GM23338 (cell line): ENCODE results near the gene ZYG11B. TPM values are rescaled to one million over a fixed set of nuclear protein-coding genes. Genes with fewer than 3 reads are reported as not detected.

Experiments
- ATAC-seq: fragments of 200-7000 bp; cut with Tn5 transposase; 3 replicates; pipeline ENCODE4 v1.9.1; 2020
- DNase-seq: peaks from one replicate; pipeline ENCODE4 v3.0.0-alpha.2; 2015; ENCODE audit warnings: low spot score
- H2AFZ ChIP-seq: fragments of 200-600 bp; sonication (generic); 2 replicates; pipeline ENCODE4 v1.8.0; 2016; ENCODE audit warnings: antibody characterized with exemption, mild to moderate bottlenecking, moderate library complexity
- H3F3A ChIP-seq: fragments of 200-600 bp; sonication (generic); replicated peaks from 2 replicates; pipeline ENCODE4 v1.8.0; 2017; ENCODE audit warnings: antibody characterized with exemption, mixed run types, low read depth
- H3K27ac ChIP-seq: fragments of 200-600 bp; sonication (generic); 2 replicates; pipeline ENCODE4 v1.6.1; 2016; ENCODE audit warnings: low read depth
- H3K27me3 ChIP-seq: fragments of 200-600 bp; sonication (generic); 2 replicates; pipeline ENCODE4 v1.8.0; 2016; ENCODE audit warnings: mild to moderate bottlenecking, mixed run types, moderate library complexity; ENCODE audit not compliant: insufficient read depth
- H3K36me3 ChIP-seq: fragments of 200-600 bp; sonication (generic); 2 replicates; pipeline ENCODE4 v1.8.0; 2016; ENCODE audit warnings: mild to moderate bottlenecking; ENCODE audit not compliant: insufficient read depth
- H3K4me1 ChIP-seq: fragments of 200-600 bp; sonication (generic); 2 replicates; pipeline ENCODE4 v1.8.0; 2016; ENCODE audit warnings: mild to moderate bottlenecking, moderate library complexity; ENCODE audit not compliant: insufficient read depth
- H3K4me2 ChIP-seq: fragments of 200-600 bp; sonication (generic); 2 replicates; pipeline ENCODE4 v1.7.1; 2017; ENCODE audit warnings: mixed run types
- H3K4me3 ChIP-seq: fragments of 200-600 bp; sonication (generic); 2 replicates; pipeline ENCODE4 v1.6.1; 2016; ENCODE audit warnings: mixed run types
- H3K79me2 ChIP-seq: fragments of 200-600 bp; sonication (generic); replicated peaks from 2 replicates; pipeline ENCODE4 v1.8.0; 2017; ENCODE audit warnings: mild to moderate bottlenecking; ENCODE audit not compliant: insufficient read depth
- H3K9me2 ChIP-seq: fragments of 200-600 bp; sonication (generic); 2 replicates; pipeline ENCODE4 v1.8.0; 2017; ENCODE audit not compliant: insufficient read depth
- H4K20me1 ChIP-seq: fragments of 200-600 bp; sonication (generic); replicated peaks from 2 replicates; pipeline ENCODE4 v1.8.0; 2017; ENCODE audit warnings: mild to moderate bottlenecking; ENCODE audit not compliant: insufficient read depth
- H3K27ac Mint-ChIP-seq: 2 replicates; pipeline ENCODE4 v1.8.0; 2020; ENCODE audit warnings: inconsistent platforms, mild to moderate bottlenecking, moderate library complexity, mixed read lengths
- H3K27me3 Mint-ChIP-seq: 3 replicates; pipeline ENCODE4 v1.8.0; 2022; ENCODE audit warnings: low read depth, mild to moderate bottlenecking, moderate library complexity, mixed read lengths, inconsistent platforms; ENCODE audit not compliant: insufficient read depth, poor library complexity
- H3K36me3 Mint-ChIP-seq: 3 replicates; pipeline ENCODE4 v1.8.0; 2021; ENCODE audit warnings: low read depth, mild to moderate bottlenecking, inconsistent platforms, moderate library complexity, mixed read lengths
- H3K4me1 Mint-ChIP-seq: 3 replicates; pipeline ENCODE4 v1.8.0; 2020; ENCODE audit warnings: mild to moderate bottlenecking, inconsistent platforms, mixed read lengths
- H3K4me3 Mint-ChIP-seq: 3 replicates; pipeline ENCODE4 v1.8.0; 2021; ENCODE audit warnings: moderate library complexity, mild to moderate bottlenecking, inconsistent platforms, mixed read lengths
- H3K9me3 Mint-ChIP-seq: 3 replicates; pipeline ENCODE4 v1.8.0; 2020; ENCODE audit warnings: moderate library complexity, mild to moderate bottlenecking, inconsistent platforms, mixed read lengths
- EZH2 ChIP-seq: fragments of 200-600 bp; sonication (generic); IDR thresholded peaks from one replicate; pipeline ENCODE4 v1.8.0; 2017; ENCODE audit warnings: antibody characterized with exemption, mild to moderate bottlenecking, low read depth; ENCODE audit not compliant: unreplicated experiment
- JUNB ChIP-seq: IDR thresholded peaks from one replicate; pipeline ENCODE4 v1.6.1; 2016; ENCODE audit warnings: antibody characterized with exemption; ENCODE audit not compliant: unreplicated experiment
- POLR2AphosphoS5 ChIP-seq: IDR thresholded peaks from 2 replicates; pipeline ENCODE4 v1.6.1; 2016; ENCODE audit warnings: antibody characterized with exemption, low read depth
- ZNF114 ChIP-seq: fragments of 250-450 bp; sonication (Bioruptor Pico); IDR thresholded peaks from 2 replicates; pipeline ENCODE4 v1.5.0; 2020; ENCODE audit warnings: mild to moderate bottlenecking, moderate library complexity
- ZNF331 ChIP-seq: fragments of 250-450 bp; sonication (Bioruptor Pico); IDR thresholded peaks from 2 replicates; pipeline ENCODE4 v1.5.0; 2020; ENCODE audit warnings: low read depth, mild to moderate bottlenecking, moderate library complexity
- polyA plus RNA-seq: library from polyadenylated mRNA; unstranded; fragments of >200 nt; fragmentation: Nextera tagmentation; extraction: Ambion mirVana; gene quantifications from 2 replicates; pipeline ENCODE4 v1.2.1, GENCODE V29; 2016
- total RNA-seq: library from RNA; depleted of rRNA; stranded (reverse); fragments of >200 nt; shearing (Covaris generic); gene quantifications from 2 replicates; pipeline ENCODE4 v1.2.3, GENCODE V29; 2014
- TF ChIP-seq, protein P1 (sequence below): IDR thresholded peaks from 2 replicates; pipeline ENCODE4 v1.6.1; 2016; ENCODE audit warnings: antibody characterized with exemption
- TF ChIP-seq, protein P2 (sequence below): IDR thresholded peaks from one replicate; pipeline ENCODE4 v1.6.1; 2018; ENCODE audit warnings: antibody characterized with exemption; ENCODE audit not compliant: unreplicated experiment
- TF ChIP-seq, protein P3 (sequence below): fragments of 250-450 bp; sonication (Bioruptor Pico); IDR thresholded peaks from 2 replicates; pipeline ENCODE4 v1.5.0; 2020; ENCODE audit warnings: mild to moderate bottlenecking, moderate library complexity

ZYG11B gene
- total and polyA plus RNA-seq, 2 experiments from 2014 or later = 7.8 to 42.3 TPM

DNA sequence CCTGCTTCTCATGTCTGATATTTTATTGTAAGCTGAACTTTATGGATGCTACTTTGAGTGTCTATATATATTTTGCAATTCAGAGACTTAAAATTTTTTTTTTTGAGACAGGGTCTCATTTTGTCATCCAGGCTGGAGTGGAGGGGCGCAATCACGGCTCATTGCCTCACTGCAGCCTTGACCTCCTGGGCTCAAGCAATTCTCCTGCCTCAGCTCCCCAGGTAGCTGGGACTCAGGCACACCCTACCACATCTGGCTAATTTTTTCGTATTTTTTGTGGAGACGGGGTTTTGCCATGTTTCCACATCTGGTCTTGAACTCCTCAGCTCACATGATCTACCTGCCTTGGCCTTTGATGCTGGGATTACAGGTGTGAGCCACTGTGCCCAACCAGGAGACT is 124.7 kb downstream of the ZYG11B start (continued):
- no peak for TF ChIP-seq POLR2AphosphoS5
- TF ChIP-seq, protein P1, sequence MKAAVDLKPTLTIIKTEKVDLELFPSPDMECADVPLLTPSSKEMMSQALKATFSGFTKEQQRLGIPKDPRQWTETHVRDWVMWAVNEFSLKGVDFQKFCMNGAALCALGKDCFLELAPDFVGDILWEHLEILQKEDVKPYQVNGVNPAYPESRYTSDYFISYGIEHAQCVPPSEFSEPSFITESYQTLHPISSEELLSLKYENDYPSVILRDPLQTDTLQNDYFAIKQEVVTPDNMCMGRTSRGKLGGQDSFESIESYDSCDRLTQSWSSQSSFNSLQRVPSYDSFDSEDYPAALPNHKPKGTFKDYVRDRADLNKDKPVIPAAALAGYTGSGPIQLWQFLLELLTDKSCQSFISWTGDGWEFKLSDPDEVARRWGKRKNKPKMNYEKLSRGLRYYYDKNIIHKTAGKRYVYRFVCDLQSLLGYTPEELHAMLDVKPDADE = no peak

DNA sequence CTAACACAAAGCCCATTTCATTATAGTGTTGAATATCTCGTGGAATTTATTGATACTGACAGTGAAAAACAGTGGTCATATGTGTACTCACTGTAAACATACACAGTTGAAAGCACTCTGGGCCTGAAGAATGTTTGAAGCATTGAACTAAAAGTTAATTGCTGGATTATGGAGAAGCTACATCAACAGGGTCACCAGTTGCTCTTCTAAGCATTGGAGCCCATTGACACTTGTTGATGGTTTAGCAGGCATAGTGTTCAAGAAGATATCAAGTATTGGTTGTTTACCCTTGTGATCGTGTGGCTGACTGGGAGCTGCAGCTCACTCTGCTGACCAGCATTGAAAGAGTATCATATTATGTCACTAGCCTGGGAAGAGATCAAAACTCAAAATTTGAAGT is 126.6 kb downstream of the ZYG11B start:
- Histone ChIP-seq H3F3A (no peaks in the 10 kb centered on the region; the same call in 1 of the 2 replicates), H3K27ac (no peak overlapping the region), H3K36me3 (no peaks in the 10 kb centered on the region), H3K4me1 (no peaks in the 10 kb centered on the region), H2AFZ (no peak overlapping the region), H3K4me3 (no peak overlapping the region), H3K4me2 (no peak overlapping the region), H3K27me3 (no peaks in the 10 kb centered on the region), H3K79me2 (no peaks in the 10 kb centered on the region), H3K9me2 (no peaks in the 10 kb centered on the region), H4K20me1 (no peaks in the 10 kb centered on the region)
- ATAC-seq (no peak), DNase-seq (no peak)
- Mint-ChIP-seq H3K36me3 (no peaks in the 10 kb centered on the region), H3K27ac (no peak overlapping the region), H3K27me3 (no peaks in the 10 kb centered on the region), H3K9me3 (no peaks in the 10 kb centered on the region), H3K4me3 (no peak overlapping the region), H3K4me1 (no peaks in the 10 kb centered on the region; the same call in 2 of the 3 replicates)
- TF ChIP-seq ZNF331 (CRISPR knock-in tag) (no peak), POLR2AphosphoS5 (no peak), JUNB (no peak), ZNF114 (CRISPR knock-in tag) (no peak), EZH2 (no peak)
- TF ChIP-seq, protein P2, sequence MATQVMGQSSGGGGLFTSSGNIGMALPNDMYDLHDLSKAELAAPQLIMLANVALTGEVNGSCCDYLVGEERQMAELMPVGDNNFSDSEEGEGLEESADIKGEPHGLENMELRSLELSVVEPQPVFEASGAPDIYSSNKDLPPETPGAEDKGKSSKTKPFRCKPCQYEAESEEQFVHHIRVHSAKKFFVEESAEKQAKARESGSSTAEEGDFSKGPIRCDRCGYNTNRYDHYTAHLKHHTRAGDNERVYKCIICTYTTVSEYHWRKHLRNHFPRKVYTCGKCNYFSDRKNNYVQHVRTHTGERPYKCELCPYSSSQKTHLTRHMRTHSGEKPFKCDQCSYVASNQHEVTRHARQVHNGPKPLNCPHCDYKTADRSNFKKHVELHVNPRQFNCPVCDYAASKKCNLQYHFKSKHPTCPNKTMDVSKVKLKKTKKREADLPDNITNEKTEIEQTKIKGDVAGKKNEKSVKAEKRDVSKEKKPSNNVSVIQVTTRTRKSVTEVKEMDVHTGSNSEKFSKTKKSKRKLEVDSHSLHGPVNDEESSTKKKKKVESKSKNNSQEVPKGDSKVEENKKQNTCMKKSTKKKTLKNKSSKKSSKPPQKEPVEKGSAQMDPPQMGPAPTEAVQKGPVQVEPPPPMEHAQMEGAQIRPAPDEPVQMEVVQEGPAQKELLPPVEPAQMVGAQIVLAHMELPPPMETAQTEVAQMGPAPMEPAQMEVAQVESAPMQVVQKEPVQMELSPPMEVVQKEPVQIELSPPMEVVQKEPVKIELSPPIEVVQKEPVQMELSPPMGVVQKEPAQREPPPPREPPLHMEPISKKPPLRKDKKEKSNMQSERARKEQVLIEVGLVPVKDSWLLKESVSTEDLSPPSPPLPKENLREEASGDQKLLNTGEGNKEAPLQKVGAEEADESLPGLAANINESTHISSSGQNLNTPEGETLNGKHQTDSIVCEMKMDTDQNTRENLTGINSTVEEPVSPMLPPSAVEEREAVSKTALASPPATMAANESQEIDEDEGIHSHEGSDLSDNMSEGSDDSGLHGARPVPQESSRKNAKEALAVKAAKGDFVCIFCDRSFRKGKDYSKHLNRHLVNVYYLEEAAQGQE = no peak
- TF ChIP-seq, protein P3, sequence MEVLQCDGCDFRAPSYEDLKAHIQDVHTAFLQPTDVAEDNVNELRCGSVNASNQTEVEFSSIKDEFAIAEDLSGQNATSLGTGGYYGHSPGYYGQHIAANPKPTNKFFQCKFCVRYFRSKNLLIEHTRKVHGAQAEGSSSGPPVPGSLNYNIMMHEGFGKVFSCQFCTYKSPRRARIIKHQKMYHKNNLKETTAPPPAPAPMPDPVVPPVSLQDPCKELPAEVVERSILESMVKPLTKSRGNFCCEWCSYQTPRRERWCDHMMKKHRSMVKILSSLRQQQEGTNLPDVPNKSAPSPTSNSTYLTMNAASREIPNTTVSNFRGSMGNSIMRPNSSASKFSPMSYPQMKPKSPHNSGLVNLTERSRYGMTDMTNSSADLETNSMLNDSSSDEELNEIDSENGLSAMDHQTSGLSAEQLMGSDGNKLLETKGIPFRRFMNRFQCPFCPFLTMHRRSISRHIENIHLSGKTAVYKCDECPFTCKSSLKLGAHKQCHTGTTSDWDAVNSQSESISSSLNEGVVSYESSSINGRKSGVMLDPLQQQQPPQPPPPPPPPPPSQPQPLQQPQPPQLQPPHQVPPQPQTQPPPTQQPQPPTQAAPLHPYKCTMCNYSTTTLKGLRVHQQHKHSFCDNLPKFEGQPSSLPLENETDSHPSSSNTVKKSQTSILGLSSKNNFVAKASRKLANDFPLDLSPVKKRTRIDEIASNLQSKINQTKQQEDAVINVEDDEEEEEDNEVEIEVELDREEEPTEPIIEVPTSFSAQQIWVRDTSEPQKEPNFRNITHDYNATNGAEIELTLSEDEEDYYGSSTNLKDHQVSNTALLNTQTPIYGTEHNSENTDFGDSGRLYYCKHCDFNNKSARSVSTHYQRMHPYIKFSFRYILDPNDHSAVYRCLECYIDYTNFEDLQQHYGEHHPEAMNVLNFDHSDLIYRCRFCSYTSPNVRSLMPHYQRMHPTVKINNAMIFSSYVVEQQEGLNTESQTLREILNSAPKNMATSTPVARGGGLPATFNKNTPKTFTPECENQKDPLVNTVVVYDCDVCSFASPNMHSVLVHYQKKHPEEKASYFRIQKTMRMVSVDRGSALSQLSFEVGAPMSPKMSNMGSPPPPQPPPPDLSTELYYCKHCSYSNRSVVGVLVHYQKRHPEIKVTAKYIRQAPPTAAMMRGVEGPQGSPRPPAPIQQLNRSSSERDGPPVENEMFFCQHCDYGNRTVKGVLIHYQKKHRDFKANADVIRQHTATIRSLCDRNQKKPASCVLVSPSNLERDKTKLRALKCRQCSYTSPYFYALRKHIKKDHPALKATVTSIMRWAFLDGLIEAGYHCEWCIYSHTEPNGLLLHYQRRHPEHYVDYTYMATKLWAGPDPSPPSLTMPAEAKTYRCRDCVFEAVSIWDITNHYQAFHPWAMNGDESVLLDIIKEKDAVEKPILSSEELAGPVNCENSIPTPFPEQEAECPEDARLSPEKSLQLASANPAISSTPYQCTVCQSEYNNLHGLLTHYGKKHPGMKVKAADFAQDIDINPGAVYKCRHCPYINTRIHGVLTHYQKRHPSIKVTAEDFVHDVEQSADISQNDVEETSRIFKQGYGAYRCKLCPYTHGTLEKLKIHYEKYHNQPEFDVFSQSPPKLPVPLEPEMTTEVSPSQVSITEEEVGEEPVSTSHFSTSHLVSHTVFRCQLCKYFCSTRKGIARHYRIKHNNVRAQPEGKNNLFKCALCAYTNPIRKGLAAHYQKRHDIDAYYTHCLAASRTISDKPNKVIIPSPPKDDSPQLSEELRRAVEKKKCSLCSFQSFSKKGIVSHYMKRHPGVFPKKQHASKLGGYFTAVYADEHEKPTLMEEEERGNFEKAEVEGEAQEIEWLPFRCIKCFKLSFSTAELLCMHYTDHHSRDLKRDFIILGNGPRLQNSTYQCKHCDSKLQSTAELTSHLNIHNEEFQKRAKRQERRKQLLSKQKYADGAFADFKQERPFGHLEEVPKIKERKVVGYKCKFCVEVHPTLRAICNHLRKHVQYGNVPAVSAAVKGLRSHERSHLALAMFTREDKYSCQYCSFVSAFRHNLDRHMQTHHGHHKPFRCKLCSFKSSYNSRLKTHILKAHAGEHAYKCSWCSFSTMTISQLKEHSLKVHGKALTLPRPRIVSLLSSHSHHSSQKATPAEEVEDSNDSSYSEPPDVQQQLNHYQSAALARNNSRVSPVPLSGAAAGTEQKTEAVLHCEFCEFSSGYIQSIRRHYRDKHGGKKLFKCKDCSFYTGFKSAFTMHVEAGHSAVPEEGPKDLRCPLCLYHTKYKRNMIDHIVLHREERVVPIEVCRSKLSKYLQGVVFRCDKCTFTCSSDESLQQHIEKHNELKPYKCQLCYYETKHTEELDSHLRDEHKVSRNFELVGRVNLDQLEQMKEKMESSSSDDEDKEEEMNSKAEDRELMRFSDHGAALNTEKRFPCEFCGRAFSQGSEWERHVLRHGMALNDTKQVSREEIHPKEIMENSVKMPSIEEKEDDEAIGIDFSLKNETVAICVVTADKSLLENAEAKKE (CRISPR knock-in tag) = no peak
